ENCODE measurements around the gene KLHL17. TPM values are rescaled to one million over a fixed set of nuclear protein-coding genes. Genes with fewer than 3 reads are reported as not detected.

Gene KLHL17
- polyA plus RNA-seq = 6.8 TPM
- long read RNA-seq, donor 1 = 0 reads
- long read RNA-seq, donor 2 = 0 reads
- long read RNA-seq, donor 3 = 0 reads
- long read RNA-seq, donor 4 = 0 reads
- long read RNA-seq, donor 5 = 0 reads
- long read RNA-seq, donor 6 = 0 reads
- long read RNA-seq, donor 7, partial matches to known transcripts = 0 of 1 reads
- long read RNA-seq, donor 7, other reads (novel, unspliced or antisense) = 0 of 1 reads
- long read RNA-seq, donor 8, partial matches to known transcripts = 0 of 1 reads
- long read RNA-seq, donor 8, other reads (novel, unspliced or antisense) = 0 of 1 reads
- long read RNA-seq, donor 9, partial matches to known transcripts = 0 of 1 reads
- long read RNA-seq, donor 9, other reads (novel, unspliced or antisense) = 0 of 1 reads
- long read RNA-seq, donor 10 = 0 reads
- long read RNA-seq, donor 11 = 0 reads

GRCh38 chr1:960363-961131 is at the start of gene KLHL17:
TSS of gene KLHL17 (plus strand) at chr1:960584. CDS start at chr1:960694, 110 bp downstream.
- WGBS (ENCODE audit: insufficient coverage, low lambda C conversion rate) = no CpG with 5 or more reads among the region's 109 CpGs
- H3K27me3 ChIP-seq (ENCODE audit: control insufficient read depth, insufficient read depth, low read length) = peaks cover 10% of the 10 kb centered on the region
- peak in 1 of 2 donors; percentile 64 for DNase-seq
- peaks cover 15% of the 10 kb centered on the region for H3K36me3 ChIP-seq (ENCODE audit: control insufficient read depth, insufficient read depth, low read length)
- no peak within 1 kb of the TSS for H3K27ac ChIP-seq (ENCODE audit: low read length)
- peaks cover 19% of the 10 kb centered on the region for H3K9me3 ChIP-seq (ENCODE audit: control insufficient read depth, low read depth, low read length)
- H3K4me3 ChIP-seq (ENCODE audit: low read length) = peak within 1 kb of the TSS; percentile 23
- peaks cover 20% of the 10 kb centered on the region for H3K4me1 ChIP-seq (ENCODE audit: control insufficient read depth, insufficient read depth, low read length)

- Histone ChIP-seq H3K27ac (ENCODE audit: low read length) (no peak overlapping the region), H3K36me3 (ENCODE audit: control insufficient read depth, insufficient read depth, low read length) (no peaks in the 10 kb centered on the region), H3K27me3 (ENCODE audit: control insufficient read depth, insufficient read depth, low read length) (peaks cover 45% of the 10 kb centered on the region), H3K4me3 (ENCODE audit: low read length) (no peak overlapping the region), H3K9me3 (ENCODE audit: control insufficient read depth, low read depth, low read length) (peaks cover 2% of the 10 kb centered on the region), H3K4me1 (ENCODE audit: control insufficient read depth, insufficient read depth, low read length) (peaks cover 42% of the 10 kb centered on the region)
- DNase-seq = peak; percentile 53 to 76
- WGBS (ENCODE audit: insufficient coverage, low lambda C conversion rate) = no CpG with 5 or more reads among the region's 25 CpGs
Measured at GRCh38 chr1:910881-911721, 49.3 kb upstream of the KLHL17 start.

GRCh38 chr1:911875-912739 is 48.3 kb upstream of the KLHL17 start:
- peak in 1 of 2 donors; percentile 43 for DNase-seq
- Histone ChIP-seq H3K27ac (ENCODE audit: low read length) (no peak overlapping the region), H3K27me3 (ENCODE audit: control insufficient read depth, insufficient read depth, low read length) (peaks cover 55% of the 10 kb centered on the region), H3K4me3 (ENCODE audit: low read length) (no peak overlapping the region), H3K4me1 (ENCODE audit: control insufficient read depth, insufficient read depth, low read length) (peaks cover 43% of the 10 kb centered on the region), H3K36me3 (ENCODE audit: control insufficient read depth, insufficient read depth, low read length) (no peaks in the 10 kb centered on the region), H3K9me3 (ENCODE audit: control insufficient read depth, low read depth, low read length) (peaks cover 2% of the 10 kb centered on the region)
- WGBS (ENCODE audit: insufficient coverage, low lambda C conversion rate) = no CpG with 5 or more reads among the region's 15 CpGs

- Histone ChIP-seq H3K9me3 (ENCODE audit: control insufficient read depth, low read depth, low read length) (peaks cover 2% of the 10 kb centered on the region), H3K4me3 (ENCODE audit: low read length) (no peak overlapping the region), H3K4me1 (ENCODE audit: control insufficient read depth, insufficient read depth, low read length) (peaks cover 45% of the 10 kb centered on the region), H3K36me3 (ENCODE audit: control insufficient read depth, insufficient read depth, low read length) (no peaks in the 10 kb centered on the region), H3K27me3 (ENCODE audit: control insufficient read depth, insufficient read depth, low read length) (peaks cover 63% of the 10 kb centered on the region), H3K27ac (ENCODE audit: low read length) (no peak overlapping the region)
- no CpG with 5 or more reads among the region's 24 CpGs for WGBS (ENCODE audit: insufficient coverage, low lambda C conversion rate)
- DNase-seq = no peak
Measured at GRCh38 chr1:912740-913301, 47.6 kb upstream of the KLHL17 start.

- Histone ChIP-seq H3K36me3 (ENCODE audit: control insufficient read depth, insufficient read depth, low read length) (no peaks in the 10 kb centered on the region), H3K27me3 (ENCODE audit: control insufficient read depth, insufficient read depth, low read length) (peaks cover 70% of the 10 kb centered on the region), H3K9me3 (ENCODE audit: control insufficient read depth, low read depth, low read length) (peaks cover 2% of the 10 kb centered on the region), H3K4me1 (ENCODE audit: control insufficient read depth, insufficient read depth, low read length) (peaks cover 45% of the 10 kb centered on the region), H3K4me3 (ENCODE audit: low read length) (no peak overlapping the region), H3K27ac (ENCODE audit: low read length) (no peak overlapping the region)
- no CpG with 5 or more reads among the region's 16 CpGs for WGBS (ENCODE audit: insufficient coverage, low lambda C conversion rate)
- DNase-seq = no peak
Measured at GRCh38 chr1:913491-914130, 46.8 kb upstream of the KLHL17 start.

GRCh38 chr1:914131-914890 is 46.1 kb upstream of the KLHL17 start:
- H3K4me3 ChIP-seq (ENCODE audit: low read length) = no peak overlapping the region
- peaks cover 73% of the 10 kb centered on the region for H3K27me3 ChIP-seq (ENCODE audit: control insufficient read depth, insufficient read depth, low read length)
- peaks cover 45% of the 10 kb centered on the region for H3K4me1 ChIP-seq (ENCODE audit: control insufficient read depth, insufficient read depth, low read length)
- DNase-seq = no peak
- no peaks in the 10 kb centered on the region for H3K36me3 ChIP-seq (ENCODE audit: control insufficient read depth, insufficient read depth, low read length)
- H3K9me3 ChIP-seq (ENCODE audit: control insufficient read depth, low read depth, low read length) = peaks cover 5% of the 10 kb centered on the region
- WGBS (ENCODE audit: insufficient coverage, low lambda C conversion rate) = 100% methylated on average over 3 of the region's 21 CpGs
- H3K27ac ChIP-seq (ENCODE audit: low read length) = no peak overlapping the region

- no peak overlapping the region for H3K4me3 ChIP-seq (ENCODE audit: low read length)
- WGBS (ENCODE audit: insufficient coverage, low lambda C conversion rate) = 100% methylated on average over 1 of the region's 6 CpGs
- no peaks in the 10 kb centered on the region for H3K36me3 ChIP-seq (ENCODE audit: control insufficient read depth, insufficient read depth, low read length)
- H3K9me3 ChIP-seq (ENCODE audit: control insufficient read depth, low read depth, low read length) = peaks cover 10% of the 10 kb centered on the region
- peaks cover 79% of the 10 kb centered on the region for H3K27me3 ChIP-seq (ENCODE audit: control insufficient read depth, insufficient read depth, low read length)
- no peak overlapping the region for H3K27ac ChIP-seq (ENCODE audit: low read length)
- H3K4me1 ChIP-seq (ENCODE audit: control insufficient read depth, insufficient read depth, low read length) = peaks cover 45% of the 10 kb centered on the region
- DNase-seq = no peak
Measured at GRCh38 chr1:914891-915280, 45.5 kb upstream of the KLHL17 start.

GRCh38 chr1:915295-916172 is 44.9 kb upstream of the KLHL17 start:
- Histone ChIP-seq H3K4me3 (ENCODE audit: low read length) (no peak overlapping the region), H3K27ac (ENCODE audit: low read length) (no peak overlapping the region), H3K4me1 (ENCODE audit: control insufficient read depth, insufficient read depth, low read length) (peaks cover 44% of the 10 kb centered on the region), H3K27me3 (ENCODE audit: control insufficient read depth, insufficient read depth, low read length) (peaks cover 81% of the 10 kb centered on the region), H3K9me3 (ENCODE audit: control insufficient read depth, low read depth, low read length) (peaks cover 11% of the 10 kb centered on the region), H3K36me3 (ENCODE audit: control insufficient read depth, insufficient read depth, low read length) (no peaks in the 10 kb centered on the region)
- WGBS (ENCODE audit: insufficient coverage, low lambda C conversion rate) = no CpG with 5 or more reads among the region's 28 CpGs
- no peak for DNase-seq

Measured in large intestine (tissue), 12 donors.